ENCODE data around the gene MROH7. TPM values are rescaled to one million over a fixed set of nuclear protein-coding genes. Genes with fewer than 3 reads are reported as not detected.

Gene MROH7
- total RNA-seq, 1 experiment from 2014 or later, result 0.13 TPM

- Mint-ChIP-seq H3K27me3 (ENCODE audit: low read depth) (no peaks in the 10 kb centered on the region), H3K4me3 (no peak overlapping the region), H3K36me3 (peaks cover 77% of the 10 kb centered on the region), H3K27ac (no peak overlapping the region), H3K4me1 (no peaks in the 10 kb centered on the region), H3K9me3 (no peaks in the 10 kb centered on the region)
- ChIA-PET CTCF (no interaction called here), POLR2A (no interaction called here)
- no peak for TF ChIP-seq CREB1 (CRISPR knock-in tag; IDR thresholded peaks at IDR 0.05)
- TF ChIP-seq ZNF671 (CRISPR knock-in tag; IDR thresholded peaks at IDR 0.05), result no peak
- no peak for TF ChIP-seq ZMAT4 (CRISPR knock-in tag; IDR thresholded peaks at IDR 0.05)
- TF ChIP-seq KAT7 (CRISPR knock-in tag; IDR thresholded peaks at IDR 0.05; ENCODE audit: borderline replicate concordance), result no peak
- TF ChIP-seq ATF3 (CRISPR knock-in tag; conservative IDR thresholded peaks at IDR 0.05), result no peak
- no peak for TF ChIP-seq AR (CRISPR knock-in tag; IDR thresholded peaks at IDR 0.05)
- TF ChIP-seq ZNF232 (CRISPR knock-in tag; IDR thresholded peaks at IDR 0.05), result no peak
- DNase-seq (ENCODE audit: low spot score), result no peak
- no peak for ATAC-seq
These were observed 86.4 kb downstream of the MROH7 start for GRCh38 chr1:54728027-54728426.

- ChIA-PET CTCF (no interaction called here), POLR2A (interaction anchor here (0.6 kb wide), 1 partner anchor 13 kb away, joined by 5 read pairs; no protein-coding TSS in a partner anchor)
- Mint-ChIP-seq H3K36me3 (peaks cover 47% of the 10 kb centered on the region), H3K4me3 (no peak overlapping the region), H3K27me3 (ENCODE audit: low read depth) (no peaks in the 10 kb centered on the region), H3K9me3 (no peaks in the 10 kb centered on the region), H3K27ac (no peak overlapping the region), H3K4me1 (no peaks in the 10 kb centered on the region)
- ATAC-seq (no peak), DNase-seq (ENCODE audit: low spot score) (no peak)
- TF ChIP-seq ZNF532 (CRISPR knock-in tag; IDR thresholded peaks at IDR 0.05; ENCODE audit: borderline replicate concordance) (no peak), AR (CRISPR knock-in tag; IDR thresholded peaks at IDR 0.05) (no peak), PRRX2 (CRISPR knock-in tag; IDR thresholded peaks at IDR 0.05) (no peak), ESRRA (CRISPR knock-in tag; IDR thresholded peaks at IDR 0.05; ENCODE audit: borderline replicate concordance) (no peak), FOXP4 (CRISPR knock-in tag; IDR thresholded peaks at IDR 0.05) (no peak), NFE2L1 (CRISPR knock-in tag; IDR thresholded peaks at IDR 0.05) (no peak), EMX1 (CRISPR knock-in tag; IDR thresholded peaks at IDR 0.05) (no peak), USF1 (CRISPR knock-in tag; IDR thresholded peaks at IDR 0.05) (no peak), ARID4B (CRISPR knock-in tag; IDR thresholded peaks at IDR 0.05; ENCODE audit: borderline replicate concordance) (no peak), ZNF232 (CRISPR knock-in tag; IDR thresholded peaks at IDR 0.05) (no peak), FOXK1 (CRISPR knock-in tag; IDR thresholded peaks at IDR 0.05) (no peak), ZNF317 (CRISPR knock-in tag; IDR thresholded peaks at IDR 0.05; ENCODE audit: borderline replicate concordance, low read depth) (no peak)
These were observed 95.1 kb downstream of the MROH7 start for GRCh38 chr1:54736685-54737084.

All from WTC11 (cell line).